NCI-H1436 (cell line): ENCODE measurements around the gene MED9.

Experiments
- DNase-seq: peaks from one replicate; lab custom pipeline; 2025; lab: John Stamatoyannopoulos, UW

MED9 gene

GRCh38 chr17:17516941-17517720 lies 40.3 kb downstream of the MED9 start:
- no peak for DNase-seq

- DNase-seq = no peak
Measured at GRCh38 chr17:17518014-17518413, 41.2 kb downstream of the MED9 start.

- DNase-seq = no peak
Measured at GRCh38 chr17:17518951-17519350, 42.2 kb downstream of the MED9 start.

GRCh38 chr17:17519886-17520285 lies 43.1 kb downstream of the MED9 start:
- DNase-seq = no peak

GRCh38 chr17:17520599-17521232 lies 43.9 kb downstream of the MED9 start:
- no peak for DNase-seq

- DNase-seq = no peak
Measured at GRCh38 chr17:17523001-17523730, 46.4 kb downstream of the MED9 start.

GRCh38 chr17:17523731-17524490 lies 47.1 kb downstream of the MED9 start:
- DNase-seq = no peak

GRCh38 chr17:17525311-17525710 lies 48.5 kb downstream of the MED9 start:
- no peak for DNase-seq

GRCh38 chr17:17525956-17526355 lies 49.2 kb downstream of the MED9 start:
- DNase-seq = no peak

GRCh38 chr17:17526369-17526768 lies 49.6 kb downstream of the MED9 start:
- no peak for DNase-seq

- no peak for DNase-seq
Measured at GRCh38 chr17:17527534-17527933, 50.7 kb downstream of the MED9 start.

- DNase-seq = no peak
Measured at GRCh38 chr17:17527956-17528500, 51.2 kb downstream of the MED9 start.

- DNase-seq = no peak
Measured at GRCh38 chr17:17528696-17529652, 52.2 kb downstream of the MED9 start.

GRCh38 chr17:17531156-17531555 lies 54.4 kb downstream of the MED9 start:
- DNase-seq = no peak

GRCh38 chr17:17532991-17533390 lies 56.2 kb downstream of the MED9 start:
- DNase-seq = no peak

GRCh38 chr17:17533901-17534441 lies 57.2 kb downstream of the MED9 start:
- DNase-seq = no peak

- DNase-seq = no peak
Measured at GRCh38 chr17:17535957-17536356, 59.2 kb downstream of the MED9 start.

- no peak for DNase-seq
Measured at GRCh38 chr17:17536702-17537101, 59.9 kb downstream of the MED9 start.

- no peak for DNase-seq
Measured at GRCh38 chr17:17537311-17538099, 60.7 kb downstream of the MED9 start.
